DMS53 treated with DMSO at 0.1 percent for 48 hours (cell line): Measurements from ENCODE around the gene ST3GAL5.
"Not testable (repeated sequence)": the region's sequence is repeated elsewhere in the genome, so short reads cannot be mapped to it uniquely, and the experiment has no call there.

Source experiments
- DNase-seq: peaks from one replicate; lab custom pipeline; 2025; ENCODE audit not compliant: unreplicated experiment; lab: John Stamatoyannopoulos, UW

ST3GAL5 gene

DNA sequence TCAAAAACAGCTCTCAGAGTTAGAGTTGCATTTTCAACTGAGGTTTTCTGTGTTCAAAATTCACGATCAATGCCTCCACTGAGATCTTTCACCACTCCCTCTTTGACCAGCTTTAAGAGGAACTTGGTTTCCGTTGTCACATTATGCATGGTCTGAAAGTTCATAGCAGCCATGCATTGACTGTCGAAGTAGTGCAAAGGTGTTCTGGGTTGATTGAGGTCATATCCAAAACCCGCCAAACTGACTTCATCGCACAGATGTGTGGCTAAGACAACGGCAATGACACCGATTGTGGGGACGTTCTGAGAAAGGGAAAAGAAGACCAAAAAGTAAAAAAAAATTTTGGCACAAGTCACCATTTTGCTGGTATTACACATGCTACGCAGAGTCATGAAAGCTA, 48.7 kb downstream of the ST3GAL5 start:
- DNase-seq: no peak

DNA sequence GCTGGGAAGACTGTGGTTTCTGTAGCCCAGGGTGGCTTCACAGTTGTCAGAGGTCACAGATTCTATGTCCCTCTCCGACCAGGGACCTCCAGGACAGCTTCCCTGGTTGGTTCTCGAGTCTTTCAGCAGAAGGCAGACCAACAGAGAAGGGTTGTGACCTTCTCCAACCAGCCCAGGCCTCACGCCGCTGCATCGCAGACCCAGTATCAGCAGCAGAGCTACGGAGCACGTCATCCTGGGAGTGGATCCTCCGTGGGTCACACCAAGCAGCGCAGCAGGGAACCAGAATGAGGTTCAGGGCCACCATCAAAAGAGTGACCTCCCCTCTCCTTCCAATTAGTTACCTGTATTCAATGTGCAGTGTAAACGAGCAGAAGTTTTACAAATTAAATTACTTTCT, 49.3 kb downstream of the ST3GAL5 start:
- no peak for DNase-seq

GRCh38 chr2:85838641-85839040, 50.1 kb downstream of the ST3GAL5 start:
- DNase-seq: no peak

DNA sequence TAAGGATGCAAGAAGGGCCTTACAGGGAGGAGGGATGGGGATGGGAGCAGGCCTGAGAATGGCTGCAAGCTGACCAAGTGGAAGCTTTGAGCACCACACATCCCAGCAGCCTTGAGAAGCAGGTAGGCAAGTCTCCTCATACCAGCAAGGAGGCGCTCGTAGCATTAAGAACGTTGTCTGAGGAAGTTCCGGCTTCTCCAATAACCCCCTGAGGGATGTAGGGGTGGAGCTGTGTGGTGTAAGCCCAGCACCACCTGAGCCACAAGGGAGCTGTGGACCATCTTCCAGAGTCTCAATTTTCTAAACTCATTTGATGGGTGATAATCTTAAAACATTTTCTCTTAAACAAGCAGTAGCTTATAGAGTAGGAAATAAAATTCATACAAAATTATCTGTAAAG, 50.6 kb downstream of the ST3GAL5 start:
- DNase-seq: no peak

GRCh38 chr2:85834466-85834865, 54.3 kb downstream of the ST3GAL5 start:
- DNase-seq: no peak

DNA sequence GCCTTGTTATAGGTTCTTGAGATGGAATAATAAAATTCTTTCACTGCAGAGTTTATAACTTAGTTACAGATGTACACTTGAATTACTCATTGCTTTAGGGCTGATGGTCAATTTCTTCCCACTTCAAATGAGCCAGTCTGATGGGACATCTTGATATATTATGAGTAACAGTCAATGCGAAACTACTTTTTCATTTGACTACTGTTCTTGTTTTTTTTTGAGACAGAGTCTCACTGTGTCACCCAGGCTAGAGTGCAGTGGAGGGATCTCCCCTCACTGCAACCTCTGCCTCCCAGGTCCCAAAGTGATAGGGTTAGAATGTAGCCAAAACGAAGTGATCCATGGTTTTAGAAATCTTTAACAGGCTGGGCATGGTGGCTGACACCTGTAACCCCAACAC, 57.1 kb downstream of the ST3GAL5 start:
- DNase-seq: no peak

DNA sequence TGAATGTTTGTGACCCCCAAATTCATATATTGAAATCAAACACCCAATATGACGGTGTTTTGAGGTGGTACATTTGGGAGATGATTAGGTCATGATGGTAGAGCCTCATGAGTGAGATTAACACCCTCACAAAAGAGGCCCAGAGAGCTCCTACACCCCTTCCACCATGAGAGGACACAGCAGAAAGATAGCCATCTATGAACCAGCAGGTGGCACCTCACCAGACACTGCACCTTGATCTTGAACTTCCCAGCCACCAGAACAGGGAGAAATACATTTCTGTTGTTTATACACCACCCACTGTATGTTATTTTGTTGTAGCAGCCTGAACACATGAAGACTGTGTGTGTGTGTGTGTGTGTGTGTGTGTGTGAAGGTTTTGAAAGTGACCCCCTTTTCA, 58.1 kb downstream of the ST3GAL5 start:
- DNase-seq: no peak

DNA sequence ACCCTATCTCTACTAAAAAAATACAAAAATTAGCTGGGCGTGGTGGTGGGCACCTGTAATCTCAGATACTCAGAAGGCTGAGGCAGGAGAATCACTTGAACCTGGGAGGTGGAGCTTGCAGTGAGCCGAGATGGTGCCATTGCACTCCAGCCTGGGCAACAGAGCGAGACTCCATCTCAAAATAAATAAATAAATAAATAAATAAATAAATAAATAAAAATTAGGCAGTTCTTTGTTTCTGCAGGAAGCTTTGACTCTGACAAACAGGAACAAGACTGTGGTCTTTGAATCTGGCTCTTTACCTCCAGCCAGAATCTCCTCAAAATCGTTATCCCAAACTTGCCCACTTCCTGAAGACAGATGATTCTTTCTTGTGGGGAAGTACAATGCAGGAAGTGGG, 59.4 kb downstream of the ST3GAL5 start:
- not testable (repeated sequence) for DNase-seq

DNA sequence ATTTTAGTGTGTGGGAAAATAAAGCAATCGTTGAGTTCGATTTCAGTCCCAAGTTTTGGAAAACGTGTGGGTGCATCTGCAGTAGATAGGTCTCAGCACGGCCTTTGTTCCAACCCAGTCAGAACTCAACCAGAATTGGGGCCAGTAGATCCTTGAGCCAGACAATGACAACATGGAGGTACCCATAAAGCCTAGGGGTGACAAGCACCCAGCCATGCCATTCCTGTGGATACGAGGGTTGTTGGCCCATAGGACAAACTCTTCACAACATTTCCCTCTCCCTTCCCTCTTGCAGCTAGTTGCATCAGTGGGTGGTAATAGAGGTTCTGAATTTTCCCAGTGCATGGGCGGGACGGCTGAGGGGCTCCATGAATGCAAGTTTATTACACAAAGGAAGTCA, 60.1 kb downstream of the ST3GAL5 start:
- DNase-seq: no peak

GRCh38 chr2:85827879-85828569, 60.8 kb downstream of the ST3GAL5 start:
- no peak for DNase-seq

GRCh38 chr2:85826990-85827878, 61.6 kb downstream of the ST3GAL5 start:
- peak; percentile 49 for DNase-seq

- no peak for DNase-seq
Observed at GRCh38 chr2:85823951-85824350, 64.8 kb downstream of the ST3GAL5 start.

- DNase-seq: no peak
Observed at GRCh38 chr2:85822766-85823165, 66.0 kb downstream of the ST3GAL5 start.

DNA sequence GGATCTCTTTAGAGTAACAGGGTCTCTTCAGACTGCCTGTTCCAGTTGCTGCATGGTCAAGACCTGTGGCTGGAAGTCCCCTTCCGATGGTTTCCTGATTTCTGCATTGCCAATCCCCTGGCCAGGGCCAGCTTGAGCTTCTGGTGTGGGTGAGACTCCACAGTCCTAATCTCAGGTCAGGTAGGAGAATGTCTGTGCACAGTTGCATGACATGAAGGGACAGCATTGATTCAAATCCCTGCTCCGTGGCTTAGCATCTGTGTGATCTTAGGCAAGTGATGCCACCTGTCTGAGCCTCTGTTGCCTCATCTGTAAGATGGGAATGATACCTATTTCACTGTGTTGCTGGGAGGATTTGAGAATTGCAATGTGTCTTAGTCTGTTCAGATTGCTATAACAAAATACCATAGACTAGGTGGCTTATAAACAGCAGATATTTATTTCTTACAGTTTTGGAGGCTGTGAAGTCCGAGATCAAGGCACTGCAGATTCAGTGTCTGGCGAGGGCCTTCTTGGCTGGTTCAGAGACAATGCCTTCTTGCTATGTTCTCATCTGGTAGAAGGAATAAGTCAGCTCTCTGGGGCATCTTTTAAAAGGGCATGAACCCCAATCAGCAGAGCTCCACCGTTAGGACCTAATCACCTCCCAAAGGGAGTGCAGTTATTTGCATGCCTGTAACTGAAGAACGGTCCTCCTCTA, 68.8 kb downstream of the ST3GAL5 start:
- DNase-seq: no peak

DNA sequence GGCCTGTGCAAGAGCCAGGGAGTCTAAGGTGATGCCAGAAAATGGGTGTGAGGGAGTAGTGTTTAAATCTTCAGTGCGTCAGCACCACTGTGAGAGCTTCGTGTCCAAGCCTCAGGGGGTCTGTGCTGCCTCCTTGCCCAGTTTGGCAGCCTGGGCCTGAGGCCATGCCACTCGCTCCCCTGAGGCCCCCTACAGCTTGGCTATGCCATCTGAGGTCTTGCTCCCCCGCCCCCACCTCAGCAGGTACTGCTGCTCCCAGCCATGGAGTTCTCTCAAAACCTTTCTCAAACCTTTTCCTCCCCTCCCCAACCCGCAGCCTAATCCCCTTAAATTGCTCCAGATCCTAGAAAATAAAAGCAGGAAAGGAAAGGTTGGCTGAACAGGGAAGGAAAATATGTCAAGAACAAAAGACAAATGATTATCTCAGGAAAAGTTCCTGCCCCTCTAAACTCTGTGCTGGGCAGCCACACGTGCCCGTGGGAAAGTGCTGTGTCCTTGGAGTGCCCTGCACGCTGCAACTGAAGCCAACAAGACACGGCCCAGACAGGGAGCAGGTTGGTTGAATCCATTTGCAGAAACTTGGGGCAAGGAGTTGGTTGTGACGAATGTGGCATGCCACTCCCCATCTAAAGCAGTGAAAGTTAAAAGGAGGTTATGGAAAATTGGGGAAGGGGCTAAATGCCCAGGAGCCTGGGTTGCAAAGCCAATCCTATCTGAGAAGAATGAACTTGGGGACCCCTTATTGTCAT, 73.8 kb downstream of the ST3GAL5 start:
- no peak for DNase-seq

GRCh38 chr2:85813982-85814801, 74.6 kb downstream of the ST3GAL5 start:
- peak; percentile 86 for DNase-seq

GRCh38 chr2:85813211-85813981, 75.4 kb downstream of the ST3GAL5 start:
- no peak for DNase-seq

GRCh38 chr2:85812094-85812735, 76.6 kb downstream of the ST3GAL5 start:
- no peak for DNase-seq
